Measurements from ENCODE around the gene ITGB5. TPM values are rescaled to one million over a fixed set of nuclear protein-coding genes. Genes with fewer than 3 reads are reported as not detected.

The ITGB5 gene
- total and polyA plus RNA-seq, 2 donors (not counting 3 experiments of a cell fraction or from before 2014, with no cell fraction given): 144 to 170 TPM

GRCh38 chr3:124745756-124746155 lies 141.4 kb downstream of the ITGB5 start:
- CTCF ChIA-PET: interaction anchor here (1.0 to 1.6 kb wide), 2 partner anchors 181 to 418 kb away, joined by 3 to 4 read pairs; no protein-coding TSS in a partner anchor
- FAIRE-seq: no peak

More at GRCh38 chr3:124745756-124746155, 141.4 kb downstream of the ITGB5 start:
- Histone ChIP-seq H3K27ac (ENCODE audit: insufficient read depth, low read depth, low read length) (no peak overlapping the region), H2AFZ (ENCODE audit: low read depth, low read length) (no peak overlapping the region), H3K9me1 (replicated peaks; ENCODE audit: control insufficient read depth, extremely low read depth, insufficient read depth, low read length) (no peaks in the 10 kb centered on the region), H4K20me1 (replicated peaks; ENCODE audit: control insufficient read depth, extremely low read depth, insufficient read depth, low read length) (no peaks in the 10 kb centered on the region), H3K4me2 (ENCODE audit: insufficient read depth, low read length) (no peak overlapping the region), H3K27me3 (ENCODE audit: control insufficient read depth in 2 of 2, insufficient read depth in 2 of 2, low read length in 2 of 2) (no peaks in the 10 kb centered on the region), H3K9ac (replicated peaks; ENCODE audit: extremely low read depth, insufficient read depth, low read length) (no peak overlapping the region), H3K4me1 (ENCODE audit: control insufficient read depth, extremely low read depth, insufficient read depth, low read length) (no peaks in the 10 kb centered on the region), H3K36me3 (ENCODE audit: control insufficient read depth in 2 of 2, extremely low read depth in 1 of 2, insufficient read depth in 2 of 2, low read length in 2 of 2) (peaks cover 2 to 8% of the 10 kb centered on the region in 2 experiments), H3K9me3 (replicated peaks; ENCODE audit: control insufficient read depth, insufficient read depth, low read length) (no peaks in the 10 kb centered on the region), H3K4me3 (replicated peaks in 1 of 3; ENCODE audit: insufficient read depth in 1 of 3, low read depth in 1 of 3, low read length in 3 of 3) (no peak overlapping the region), H3K79me2 (ENCODE audit: control insufficient read depth, insufficient read depth, low read length) (no peaks in the 10 kb centered on the region)
- BruUV-seq (replicated peaks): no TSS peak
- DNase-seq (ENCODE audit: low read depth, low spot score): no peak
- intact Hi-C loops (cut with micrococcal nuclease): no loop called here
- dilution Hi-C loops (cut with MboI; ENCODE audit: extremely low pct_ligation_motif_present, low sequenced_read_pairs): no loop called here
- POLR2A ChIA-PET: no interaction called here
- TF ChIP-seq MYC (IDR thresholded peaks at IDR 0.05; ENCODE audit: low read depth, low read length) (no peak), MAX (IDR thresholded peaks at IDR 0.05; ENCODE audit: insufficient read depth, insufficient read length) (no peak), EZH2 (IDR thresholded peaks at IDR 0.05; ENCODE audit: borderline replicate concordance, low read depth, low read length, severe bottlenecking) (no peak), POLR2A (IDR thresholded peaks at IDR 0.05; ENCODE audit: low read depth, low read length) (no peak), CTCF (IDR thresholded peaks at IDR 0.05; ENCODE audit: extremely low read depth in 1 of 2, insufficient read depth in 1 of 2, low read depth in 1 of 2, low read length in 2 of 2) (no peak), POLR2AphosphoS5 (IDR thresholded peaks at IDR 0.05; ENCODE audit: insufficient read depth, low read depth, low read length) (no peak), FOS (IDR thresholded peaks at IDR 0.05; ENCODE audit: borderline replicate concordance, insufficient read depth, low read length) (no peak), GATA2 (IDR thresholded peaks at IDR 0.05; ENCODE audit: insufficient read depth, insufficient read length, low read depth, low read length) (no peak), JUN (IDR thresholded peaks at IDR 0.05; ENCODE audit: borderline replicate concordance, insufficient read depth, insufficient read length, low read depth) (no peak)

All from endothelial cell of umbilical vein (primary cell).